Ammon's horn (tissue), 1 donor: ENCODE results near the gene LYZL1.
"Not testable (repeated sequence)": the region's sequence is repeated elsewhere in the genome, so short reads cannot be mapped to it uniquely, and the experiment has no call there.

Source experiments
- DNase-seq: peaks from one replicate; pipeline ENCODE4 v3.0.0-alpha.2; 2016; ENCODE audit warnings: low spot score

Gene LYZL1

DNA sequence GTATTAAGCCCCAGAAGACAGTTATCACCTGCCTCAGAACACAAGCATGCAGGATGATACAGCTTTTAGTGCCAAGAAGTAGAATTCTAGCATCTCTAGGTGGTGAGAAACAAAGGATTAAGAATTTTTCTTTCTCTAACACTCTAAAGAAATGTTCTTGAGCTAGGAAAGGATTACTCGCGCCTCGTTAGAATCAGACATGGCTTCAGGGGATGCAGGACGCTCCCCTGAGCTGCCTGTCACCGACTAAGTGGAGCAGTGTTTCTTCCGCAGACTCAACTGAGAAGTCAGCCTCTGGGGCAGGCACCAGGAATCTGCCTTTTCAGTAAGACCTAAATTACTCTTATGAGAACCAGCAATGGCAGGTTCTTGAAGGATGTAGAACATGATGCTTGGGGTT, at the start of gene LYZL1:
Gene LYZL1 (plus strand): TSS at position 165 of the 400 bp plus-strand sequence. CDS start 2,798 bp downstream, outside the sequence.
- not testable (repeated sequence) for DNase-seq

DNA sequence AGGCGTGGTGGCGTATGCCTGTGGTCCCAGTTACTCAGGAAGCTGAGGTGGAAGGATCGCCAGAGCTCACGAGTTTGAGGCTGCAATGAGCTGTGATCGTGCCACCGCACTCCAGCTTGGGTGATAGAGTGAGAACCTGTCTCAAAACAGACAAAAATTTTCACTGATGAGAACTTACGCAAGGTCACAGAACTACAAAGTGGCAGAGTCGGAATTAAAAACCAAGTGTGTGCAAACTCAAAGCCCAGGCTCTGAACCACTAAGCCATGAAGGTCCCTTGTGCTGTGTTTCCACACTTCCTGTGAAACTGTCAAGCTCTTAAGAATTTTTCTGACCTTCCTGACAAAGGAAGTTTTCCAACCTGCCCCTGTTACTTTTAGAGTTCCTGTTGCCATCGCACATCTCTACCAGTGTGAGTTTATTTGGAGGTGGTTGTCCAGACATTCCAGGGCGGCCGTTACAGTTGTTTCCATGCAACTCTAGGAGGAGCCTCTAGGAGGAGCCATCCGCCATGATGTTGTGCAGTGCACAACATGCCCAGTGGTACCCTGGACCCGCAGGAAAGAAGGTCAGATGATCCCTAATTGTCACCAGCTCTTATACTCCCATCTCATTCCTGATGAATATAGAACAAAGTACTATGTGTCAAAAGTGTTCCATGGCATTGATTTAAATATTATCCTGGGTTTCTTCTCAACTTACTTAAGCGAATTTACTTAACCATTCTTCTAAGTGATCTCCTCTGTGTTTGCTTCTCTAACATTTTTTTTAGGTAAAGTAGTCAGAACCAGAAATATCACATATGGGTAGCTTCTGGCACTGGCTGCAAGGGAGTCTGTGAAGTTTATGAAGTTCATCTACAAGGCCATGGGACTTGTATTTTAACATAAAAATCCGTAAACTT, 49.0 kb upstream of the LYZL1 start:
- no peak for DNase-seq

DNA sequence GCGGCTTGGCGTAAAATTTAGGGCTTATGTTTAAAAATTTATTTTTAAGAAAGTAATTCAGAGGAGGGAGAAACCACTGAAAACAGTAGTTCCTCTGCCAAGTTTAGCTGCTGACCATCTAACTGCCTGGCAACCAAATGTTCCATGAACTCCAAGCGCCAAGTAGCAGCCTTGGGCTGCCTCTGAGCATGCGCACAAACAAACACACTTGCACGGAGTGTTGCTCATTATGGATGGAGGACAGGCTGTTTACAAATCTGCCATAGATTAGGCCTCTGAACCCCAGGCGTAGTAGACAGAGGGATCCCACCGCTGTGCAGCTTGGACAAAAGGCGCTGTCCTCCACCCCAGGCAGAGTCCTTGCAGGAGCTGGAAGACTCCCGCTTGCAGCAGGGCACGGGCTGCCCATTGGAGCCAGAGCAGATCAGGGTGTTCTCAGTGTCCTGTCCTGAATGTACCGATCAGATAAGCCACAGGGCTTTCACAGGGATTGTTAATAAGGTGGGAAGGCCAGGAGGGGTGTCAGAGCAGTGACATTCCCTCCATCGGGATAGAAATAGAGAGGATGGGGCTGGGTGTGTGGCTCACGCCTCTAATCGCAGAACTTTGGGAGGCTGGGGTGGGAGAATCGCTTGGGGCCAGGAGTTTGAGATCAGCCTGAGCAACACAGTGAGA, 47.7 kb upstream of the LYZL1 start:
- DNase-seq, result peak; percentile 63

DNA sequence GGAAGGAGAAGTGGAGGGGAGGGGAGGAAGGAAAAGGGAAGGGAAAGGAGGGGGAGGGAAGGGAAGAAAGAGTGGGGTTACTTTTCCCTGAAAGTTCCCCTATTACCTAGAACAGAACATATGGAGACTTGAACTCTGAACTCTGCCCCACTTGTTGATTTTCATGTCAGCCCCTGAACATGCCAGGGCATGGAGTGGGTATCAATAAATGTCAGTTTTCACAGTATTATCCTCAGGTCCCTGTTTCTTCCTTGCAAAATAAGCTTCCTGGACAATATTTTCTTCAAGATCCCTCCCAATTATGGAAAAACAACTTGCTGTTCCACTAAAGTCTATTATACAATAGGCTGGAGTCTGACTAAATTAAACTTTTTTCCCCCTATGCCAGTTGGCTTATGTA, 46.9 kb upstream of the LYZL1 start:
- DNase-seq, result no peak

DNA sequence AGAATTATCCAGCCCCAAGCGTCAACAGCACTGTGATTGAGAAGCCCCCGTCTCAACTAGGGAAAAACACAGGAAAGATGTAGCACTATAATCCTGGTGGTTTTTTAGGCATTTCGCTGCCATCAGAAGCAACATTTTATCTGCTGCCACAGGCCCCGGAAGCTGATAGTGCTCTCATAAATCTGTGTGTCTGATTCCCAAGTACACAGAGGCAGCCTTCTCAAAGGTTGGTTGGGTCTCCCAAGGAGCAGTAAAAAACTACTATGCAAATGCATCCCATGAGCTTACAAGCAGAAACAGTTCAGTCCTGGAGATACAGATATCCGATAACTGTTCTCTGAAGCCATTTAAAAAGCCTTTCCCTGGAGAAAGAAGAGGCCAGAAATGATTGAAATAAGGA, 45.8 kb upstream of the LYZL1 start:
- no peak for DNase-seq

DNA sequence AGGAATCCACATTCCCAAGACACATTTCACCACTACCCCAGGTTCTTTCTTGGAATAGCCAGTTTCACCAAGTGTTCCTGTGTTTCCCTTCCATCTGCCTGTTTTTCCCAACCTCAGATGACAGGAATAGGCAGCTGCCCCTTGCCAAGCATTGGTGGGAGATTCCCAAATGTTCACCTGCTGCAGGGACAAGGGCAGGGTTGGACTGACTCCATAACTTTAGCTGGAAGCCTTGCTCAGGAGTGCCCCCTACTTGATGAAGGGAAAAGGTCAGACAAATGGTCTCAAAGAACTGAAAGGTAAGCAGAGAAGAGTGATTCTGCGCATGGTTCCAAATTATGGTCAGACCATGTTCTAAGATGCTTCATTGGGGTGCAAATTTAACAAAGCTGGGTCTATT, 45.1 kb upstream of the LYZL1 start:
- no peak for DNase-seq

DNA sequence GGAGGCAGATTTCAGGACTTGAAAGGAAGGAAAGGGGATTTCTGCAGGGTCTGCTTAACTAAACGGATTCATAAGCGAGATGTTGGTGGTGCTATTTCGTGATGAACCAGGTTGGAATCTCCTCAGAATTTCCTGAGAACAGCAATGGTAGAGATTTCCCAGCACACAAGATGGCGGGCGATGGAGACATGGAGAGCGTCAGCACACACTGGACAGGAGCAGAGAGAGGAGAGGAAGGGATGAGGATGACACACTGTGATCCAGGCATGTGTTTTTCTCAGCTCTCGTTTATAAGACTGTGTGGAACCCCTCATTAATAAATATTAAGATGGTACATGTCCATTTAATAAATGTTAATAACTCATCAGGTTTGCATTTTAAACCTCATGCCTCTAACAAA, 43.9 kb upstream of the LYZL1 start:
- DNase-seq, result no peak

DNA sequence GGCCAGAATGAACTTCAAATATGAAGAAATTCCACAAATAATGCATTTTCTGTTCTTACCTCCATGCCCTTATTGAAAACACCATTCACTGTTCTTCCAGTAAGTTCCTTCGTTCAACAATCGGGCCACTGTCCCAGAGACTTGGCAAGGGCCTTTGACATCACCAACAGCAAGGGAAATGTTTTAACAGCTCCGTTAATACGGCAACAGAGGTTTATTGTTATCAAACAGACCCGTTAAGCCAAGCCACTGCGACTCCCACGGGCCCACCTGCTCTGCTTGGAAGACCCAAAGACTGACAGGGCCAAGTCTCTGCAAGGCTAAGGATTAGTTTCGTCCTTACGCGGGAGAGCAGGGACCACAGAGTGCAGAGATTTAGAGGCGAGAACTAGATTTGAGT, 43.4 kb upstream of the LYZL1 start:
- DNase-seq, result peak; percentile 88

DNA sequence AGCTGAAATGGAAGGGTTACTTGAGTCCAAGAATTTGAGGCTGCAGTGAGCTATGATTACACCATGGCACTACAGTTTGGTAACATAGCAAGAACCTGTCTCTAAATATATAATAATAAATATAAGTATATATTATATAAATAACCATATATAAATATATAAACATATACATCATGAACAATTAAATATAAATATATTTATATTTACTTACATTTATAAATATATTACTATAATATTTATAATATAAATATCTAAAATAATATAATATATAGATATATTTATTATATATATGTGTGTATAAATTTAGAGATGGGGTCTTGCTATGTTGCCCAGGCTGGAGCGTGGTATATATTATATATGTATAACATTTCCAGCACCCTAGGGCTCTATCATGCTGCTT, 42.4 kb upstream of the LYZL1 start:
- DNase-seq, result no peak

DNA sequence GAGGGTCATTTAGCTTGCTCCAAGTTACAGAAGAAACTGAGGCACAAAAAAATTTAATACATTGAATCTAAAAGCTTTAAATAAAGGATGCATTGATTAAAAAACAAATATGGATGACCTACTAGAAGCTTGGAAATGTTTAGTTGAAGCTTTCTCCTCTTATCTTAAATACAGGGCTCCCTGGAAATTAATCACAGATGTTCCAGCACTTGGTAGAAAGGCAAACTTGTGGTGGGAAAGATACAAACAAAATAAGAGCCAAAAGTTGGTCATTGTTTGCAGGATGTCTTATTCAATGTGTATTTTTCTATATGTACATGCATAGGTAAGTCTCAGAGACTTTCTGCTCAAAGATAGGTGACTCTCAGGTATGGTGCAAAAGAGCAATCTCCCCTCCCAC, 40.7 kb upstream of the LYZL1 start:
- DNase-seq, result no peak

DNA sequence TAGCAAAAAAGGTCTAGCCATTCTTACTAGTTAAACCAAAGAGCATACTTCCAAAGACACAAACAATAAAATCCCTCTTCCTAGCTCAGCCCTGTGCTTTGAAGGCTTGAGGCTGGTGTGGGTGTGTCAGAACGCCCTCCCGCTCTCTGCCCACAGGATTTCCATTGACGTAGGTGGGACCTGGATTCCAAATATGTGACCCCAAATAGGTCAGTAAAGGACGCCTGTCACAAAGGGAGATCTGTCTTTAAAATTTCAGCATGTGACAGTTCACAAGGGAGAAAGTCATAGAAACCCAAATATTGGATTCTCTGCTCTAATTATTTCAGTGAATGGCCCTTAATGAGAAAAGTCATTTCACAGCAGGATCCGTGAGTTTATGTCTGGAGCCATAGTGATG, 39.9 kb upstream of the LYZL1 start:
- DNase-seq, result no peak

DNA sequence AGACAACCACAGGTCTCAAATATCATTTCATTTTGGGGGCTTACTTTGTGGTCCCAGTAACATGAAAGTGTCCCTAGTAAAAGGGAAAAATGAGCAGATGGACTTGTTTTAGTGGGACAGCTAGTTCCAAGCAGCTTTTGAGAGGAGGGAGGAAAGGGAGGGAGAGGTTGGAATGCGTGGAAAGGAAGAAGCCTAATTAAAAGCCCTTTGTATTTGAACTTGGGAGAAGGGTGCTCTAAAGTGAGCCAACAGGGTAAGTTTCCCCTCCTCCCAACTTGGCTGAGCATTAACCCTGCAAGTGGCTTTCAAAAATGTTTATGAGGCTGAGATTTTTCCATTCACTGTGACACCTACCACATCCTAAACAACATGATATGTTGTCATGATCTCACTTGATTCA, 38.8 kb upstream of the LYZL1 start:
- DNase-seq, result peak; percentile 40

DNA sequence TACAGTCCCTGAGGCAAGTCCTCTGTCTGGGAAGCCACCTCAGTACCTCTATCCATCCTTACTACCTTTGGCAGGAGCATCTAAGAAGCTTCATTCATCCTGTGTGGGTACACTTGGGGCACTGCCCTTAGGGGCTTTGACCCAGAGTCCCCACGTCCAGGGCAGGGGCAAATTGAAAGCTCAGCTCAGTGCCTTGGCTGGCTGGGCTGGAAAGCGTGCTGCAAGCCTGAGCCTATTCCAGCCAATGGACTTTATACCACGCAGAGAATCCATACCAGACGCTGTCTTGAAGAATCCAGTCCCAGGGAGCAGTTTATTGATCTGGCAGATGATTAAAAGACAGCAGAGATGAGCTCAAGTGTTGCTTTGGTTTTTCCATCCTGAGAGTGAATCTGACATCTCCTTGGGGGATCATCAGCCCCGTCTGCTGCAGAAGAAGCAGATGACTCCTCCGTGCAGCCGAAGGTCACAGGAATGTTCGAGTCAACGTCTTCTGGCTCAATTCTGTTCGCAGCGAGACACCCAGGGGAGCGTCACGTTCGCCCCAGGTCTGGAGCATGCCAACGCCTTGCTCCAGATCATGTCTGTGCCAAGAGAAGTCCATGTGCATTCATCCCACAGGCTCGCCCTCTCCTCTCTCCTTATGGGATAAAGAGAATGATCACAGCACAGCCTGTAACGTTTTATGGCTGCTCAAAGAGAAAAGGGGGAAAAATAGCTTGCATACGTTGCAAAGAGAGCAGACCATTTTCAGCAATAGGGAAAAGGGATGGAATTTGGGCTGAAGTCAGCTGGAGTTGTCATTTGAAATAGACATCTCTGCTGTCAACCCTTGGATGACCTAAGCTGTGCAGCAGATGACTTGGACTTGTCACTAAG, 35.8 kb upstream of the LYZL1 start:
- DNase-seq, result no peak

DNA sequence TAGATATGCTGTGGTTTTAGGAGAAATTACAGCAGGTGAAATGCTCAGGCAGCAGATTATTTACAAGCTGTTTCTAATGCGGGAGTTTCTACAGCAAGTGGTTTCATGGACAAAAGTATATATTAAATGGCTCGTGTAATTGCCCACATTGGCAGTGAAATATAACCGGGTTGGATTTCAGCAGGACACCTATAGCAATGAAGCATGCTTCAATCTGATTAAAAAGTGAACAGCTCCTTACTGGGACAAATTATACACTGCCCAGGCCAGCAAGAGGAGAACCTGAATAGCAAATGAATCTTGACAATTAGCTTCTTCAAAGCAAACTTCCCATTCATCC, 35.2 kb upstream of the LYZL1 start:
- no peak for DNase-seq

DNA sequence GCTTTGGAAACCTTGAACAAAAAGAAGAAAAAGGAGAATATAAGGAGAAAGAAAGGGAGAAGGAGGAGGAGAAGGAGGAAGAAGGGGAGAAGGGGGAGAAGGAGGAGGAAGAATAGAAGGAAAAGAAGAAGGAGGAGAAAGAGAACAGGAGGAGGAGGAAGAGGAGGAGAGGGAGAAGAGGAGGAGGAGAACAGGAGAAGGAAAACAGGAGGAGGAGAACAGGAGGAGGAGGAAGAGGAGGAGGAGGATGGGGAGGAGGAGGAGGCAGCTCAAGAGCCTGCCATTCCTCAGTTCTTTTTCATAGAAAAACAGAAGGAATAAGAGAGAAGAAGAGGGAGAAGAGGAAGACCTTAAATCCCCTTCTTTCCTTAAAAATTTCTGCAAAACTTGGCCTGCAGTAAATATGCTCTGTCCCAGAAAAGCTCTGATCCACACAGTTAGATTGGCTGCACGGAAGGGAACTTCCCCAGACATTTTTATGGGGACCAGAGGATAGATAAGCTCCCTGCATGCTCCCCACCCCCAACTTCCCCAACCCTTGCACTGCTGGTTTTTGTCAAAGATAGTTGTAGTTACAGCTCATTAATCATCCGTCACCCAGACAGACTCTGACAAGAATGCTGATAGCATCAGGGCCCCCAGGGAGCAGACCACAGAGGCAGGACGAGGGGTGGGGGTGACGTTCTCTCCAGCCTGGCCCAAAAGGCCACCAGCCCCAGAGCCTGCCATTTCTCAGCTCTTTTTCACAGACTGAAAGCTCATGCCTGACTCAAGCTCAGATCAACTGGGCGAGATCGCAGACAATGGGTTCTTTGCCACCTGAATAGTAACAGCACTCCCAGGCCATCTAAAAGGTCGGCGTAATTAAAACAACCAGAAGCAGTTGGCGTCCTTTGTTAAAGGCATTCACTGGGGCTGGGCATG, 34.5 kb upstream of the LYZL1 start:
- DNase-seq, result no peak

DNA sequence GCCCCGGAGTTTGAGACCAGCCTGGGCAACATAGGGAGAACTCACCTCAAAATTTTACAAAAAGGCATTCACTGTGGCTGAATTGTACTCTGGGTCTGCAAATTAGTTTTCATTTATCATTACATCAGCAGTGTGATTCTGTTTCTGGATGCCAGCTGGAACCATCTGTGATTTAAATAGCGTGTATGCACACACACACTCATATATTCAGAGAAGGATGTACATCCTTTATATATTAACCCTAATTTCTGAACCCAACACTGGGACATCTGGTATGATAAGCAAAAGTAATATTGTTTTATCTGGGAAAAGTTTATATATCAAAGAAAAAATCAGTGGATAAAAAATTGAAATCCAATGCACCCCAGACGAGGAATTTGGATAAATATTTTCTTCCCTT, 33.8 kb upstream of the LYZL1 start:
- no peak for DNase-seq

DNA sequence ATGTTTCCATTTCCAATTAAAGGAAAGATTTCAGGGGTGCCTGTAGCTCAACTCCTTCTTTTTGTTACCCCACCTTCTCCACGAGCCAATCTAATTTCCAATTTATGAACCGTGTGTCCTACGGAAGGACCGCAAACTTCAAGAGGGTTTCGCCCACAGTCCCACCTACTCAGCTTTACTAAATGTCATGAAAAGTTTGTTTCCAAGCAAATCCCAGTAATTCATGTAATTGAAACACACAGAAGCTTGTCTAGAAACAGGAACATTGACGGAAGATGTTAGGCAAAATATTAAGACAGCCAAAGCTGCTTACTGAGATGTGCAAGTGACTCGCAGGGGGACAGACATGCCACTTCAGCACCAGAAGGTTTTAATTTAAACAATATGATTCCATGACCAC, 32.9 kb upstream of the LYZL1 start:
- no peak for DNase-seq

DNA sequence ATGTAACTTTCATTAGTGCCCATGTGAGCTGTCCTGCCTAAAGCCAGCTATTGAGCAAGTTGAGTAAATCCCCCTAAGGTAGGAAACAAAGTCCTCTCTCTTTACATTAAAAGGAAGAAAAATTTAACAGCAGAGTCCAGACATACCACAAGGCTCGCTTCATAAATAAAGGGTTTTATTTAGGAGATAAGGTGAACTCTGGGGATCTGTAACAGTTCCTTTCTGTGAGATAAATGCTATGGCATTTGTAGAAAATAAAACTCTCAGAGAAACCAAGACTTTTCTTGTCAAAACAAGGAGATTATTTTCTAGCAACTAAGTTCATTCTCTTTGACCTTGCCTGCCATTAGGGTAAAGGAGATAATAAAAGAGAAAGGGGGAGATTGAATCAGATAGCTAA, 32.3 kb upstream of the LYZL1 start:
- DNase-seq, result no peak

DNA sequence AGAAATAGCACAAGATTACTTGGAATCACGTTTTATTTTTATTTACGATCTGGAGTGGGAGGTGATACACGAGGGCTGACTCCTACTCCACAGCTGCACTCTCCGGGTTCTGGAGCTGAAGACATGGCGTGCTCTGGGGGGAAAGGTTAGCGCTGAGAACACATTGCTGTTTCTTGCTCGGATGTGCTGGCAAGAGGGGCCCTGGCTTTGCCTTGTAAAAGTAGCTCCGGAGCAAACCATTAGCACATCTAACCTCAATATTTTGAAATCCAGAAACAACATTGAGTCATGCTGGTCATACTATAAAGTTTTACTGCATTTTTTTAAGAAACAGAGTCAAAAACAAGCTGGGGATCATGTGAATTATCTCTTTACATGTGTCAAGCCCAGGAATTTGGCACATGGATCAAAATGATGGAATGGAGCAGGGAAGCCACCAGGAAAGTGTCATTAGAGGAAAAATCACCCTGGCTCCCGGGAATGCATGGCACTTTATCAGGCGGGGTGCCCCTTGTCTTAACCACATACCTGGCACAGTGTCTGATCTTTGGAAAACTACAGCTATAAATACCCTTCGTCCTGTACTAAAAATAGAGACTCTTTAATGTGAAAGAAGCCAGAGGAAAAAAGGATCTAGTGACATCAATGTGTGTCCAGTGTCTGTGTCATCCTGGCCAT, 31.6 kb upstream of the LYZL1 start:
- DNase-seq, result no peak

DNA sequence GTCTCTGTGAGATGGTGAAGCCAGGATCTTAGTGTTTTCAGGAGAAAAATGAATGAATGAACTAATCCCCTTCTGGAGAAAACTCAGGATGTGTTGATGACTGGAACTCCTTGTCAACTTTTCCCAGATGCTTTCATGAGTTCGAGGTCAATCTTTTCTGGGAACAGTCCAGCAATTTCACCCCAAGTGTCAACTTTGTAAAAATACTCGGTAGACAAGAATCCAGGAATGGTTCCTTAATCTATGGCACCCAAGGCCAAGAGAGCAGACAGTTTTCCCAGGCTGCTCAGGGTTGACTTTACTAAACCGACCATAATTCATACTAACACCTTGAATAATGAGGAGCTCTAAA, 31.1 kb upstream of the LYZL1 start:
- DNase-seq, result no peak

DNA sequence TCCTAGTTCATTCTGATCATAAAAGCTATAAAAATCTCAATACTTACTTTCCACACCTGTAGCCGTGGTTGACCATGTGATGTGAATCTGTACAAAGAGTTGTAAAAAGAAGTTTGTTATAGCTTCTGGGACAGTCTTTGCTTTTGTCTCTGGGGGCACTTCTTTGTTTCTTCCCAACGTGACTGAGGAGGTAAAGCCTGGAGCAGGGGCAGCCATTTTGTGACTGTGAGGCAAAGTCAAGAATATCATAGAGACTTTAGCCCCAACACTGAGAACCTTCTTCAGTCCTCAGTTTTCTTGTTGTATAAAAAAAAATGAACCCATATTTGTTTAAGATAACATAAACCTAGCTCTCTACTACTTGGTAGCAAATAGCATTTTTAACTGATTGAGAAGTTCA, 29.4 kb upstream of the LYZL1 start:
- no peak for DNase-seq
